Mesenteric fat pad (tissue), 1 donor: ENCODE results near the gene CDK15. TPM values are rescaled to one million over a fixed set of nuclear protein-coding genes. Genes with fewer than 3 reads are reported as not detected.

Experiments
- DNase-seq: peaks from one replicate; pipeline ENCODE4 v3.0.0-alpha.2; 2020; ENCODE audit warnings: low spot score
- total RNA-seq: library from RNA; stranded (reverse); fragmentation: NEBNext Ultra II Directional; extraction: Animal tissue kit (Norgen Biotek cat#: 25700); gene quantifications from one replicate; pipeline ENCODE4 v1.2.1, GENCODE V29; 2021
- donor health status: DM: yes; HTN: yes; CAD: no.

Gene CDK15
- total RNA-seq, 1 donor from 2014 or later, result 1.9 TPM

DNA sequence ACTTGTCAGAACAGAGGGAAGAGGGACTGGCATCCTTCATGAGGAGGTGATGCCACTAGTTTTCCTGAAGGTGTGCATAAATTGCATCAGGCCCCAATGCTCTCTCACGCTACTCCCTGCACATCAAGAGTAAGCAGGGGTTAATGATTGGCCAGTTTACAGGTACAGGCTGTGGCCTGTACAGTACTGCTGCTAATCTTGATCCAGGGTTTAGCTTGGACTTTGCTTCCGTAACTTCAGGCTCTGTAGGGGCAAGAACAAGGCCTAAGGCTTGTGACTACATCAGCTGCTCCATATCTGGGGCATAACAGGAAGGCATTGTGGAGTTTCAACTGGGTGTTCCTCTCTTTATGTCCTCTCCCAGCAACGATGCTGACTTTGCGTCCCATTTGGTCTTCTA lies 130.5 kb downstream of the CDK15 start:
- peak; percentile 12 for DNase-seq

DNA sequence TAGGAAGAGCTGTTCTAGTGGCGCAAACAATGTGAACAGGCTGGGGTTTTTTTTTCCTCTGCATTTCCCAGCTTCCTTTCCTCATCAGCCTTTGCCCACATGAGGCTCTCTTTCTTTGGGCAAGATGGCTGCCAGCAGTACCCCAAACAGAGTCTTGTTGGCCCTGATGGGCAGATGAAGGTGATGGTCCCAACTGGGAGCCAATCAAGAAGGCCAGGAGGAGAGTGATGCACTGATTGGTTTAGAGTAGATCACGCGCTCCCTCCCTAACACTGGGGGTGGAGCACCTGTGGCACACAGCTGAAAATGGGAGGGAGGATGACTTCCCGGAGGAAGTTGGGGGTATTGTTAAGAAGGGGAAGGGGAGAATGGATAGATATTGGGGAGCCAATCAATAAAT lies 131.0 kb downstream of the CDK15 start:
- peak; percentile 12 for DNase-seq

DNA sequence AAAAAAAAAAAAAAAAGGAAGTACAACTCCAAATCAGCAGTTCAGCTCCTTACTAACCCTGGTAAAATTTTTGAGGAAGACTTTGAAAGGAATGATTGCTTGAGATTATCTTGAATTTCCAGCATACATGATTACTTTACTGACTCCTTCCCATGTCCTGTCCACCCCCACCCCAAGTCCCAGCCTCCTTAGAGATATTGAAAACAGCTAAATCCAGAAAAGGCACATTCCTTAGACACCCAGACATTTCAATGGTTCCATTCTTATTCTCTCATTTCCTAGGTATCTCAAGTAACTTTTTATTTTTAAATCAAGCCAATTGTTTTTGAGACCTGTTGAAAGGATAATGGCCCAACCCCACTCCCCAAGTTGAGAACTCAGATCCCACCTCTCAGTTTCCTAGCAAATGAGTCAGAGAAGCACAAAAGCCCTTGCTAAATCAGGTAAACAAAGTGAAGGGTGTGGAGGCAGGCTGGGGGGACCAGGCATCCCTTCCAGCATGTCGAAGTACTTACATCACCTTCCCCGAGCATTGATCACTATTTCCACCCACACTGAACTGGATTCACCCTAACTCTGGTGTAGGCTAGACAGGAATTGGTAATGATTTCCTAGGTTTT lies 131.9 kb downstream of the CDK15 start:
- peak; percentile 14 for DNase-seq

- no peak for DNase-seq
Observed at GRCh38 chr2:201938781-201939180, 132.4 kb downstream of the CDK15 start.

DNA sequence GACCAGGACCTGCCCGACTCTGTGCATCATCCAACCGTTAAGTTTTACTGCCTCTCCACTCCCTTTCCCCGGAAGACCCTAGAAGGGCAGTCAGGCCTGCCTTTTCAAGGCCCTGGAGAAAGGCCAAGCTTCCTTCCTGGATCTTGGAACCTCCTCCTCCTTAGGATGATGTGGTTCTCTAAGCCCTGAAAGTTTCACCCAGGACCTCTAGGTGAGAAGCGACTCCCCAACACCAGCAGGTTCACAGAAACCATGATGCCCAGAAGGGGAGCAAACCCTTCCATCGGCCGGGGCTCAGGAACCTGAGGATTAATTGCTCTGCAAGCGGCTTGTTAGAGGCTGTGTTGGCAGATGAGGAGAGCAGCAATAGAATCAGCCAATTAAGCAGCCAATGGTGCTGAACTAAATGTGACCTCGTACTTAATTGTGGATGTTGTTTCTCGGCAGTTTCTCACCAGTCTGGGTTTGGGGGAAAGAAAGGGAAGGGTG lies 133.2 kb downstream of the CDK15 start:
- DNase-seq, result no peak

- no peak for DNase-seq
Observed at GRCh38 chr2:201942531-201942930, 136.2 kb downstream of the CDK15 start.

Other genes with a start within 250 kb of the CDK15 start
- 14.7 TPM for gene TMEM237, start 163.0 kb upstream of the CDK15 start, total RNA-seq
- gene MPP4, start 107.9 kb upstream of the CDK15 start, total RNA-seq, result not detected
- gene ALS2, start 25.6 kb upstream of the CDK15 start, total RNA-seq, result 23.6 TPM
- 7.8 TPM for gene FZD7, start 227.3 kb downstream of the CDK15 start, total RNA-seq